Activated naive CD8-positive, alpha-beta T cell treated with anti-CD3 and anti-CD28 coated beads, Interleukin-2, amount 50 U/mL, for 24 hours (primary cell): ENCODE data around the gene CCDC32.
A peak's percentile ranks its signal among the peaks of the same experiment; 100 is the strongest.

Experiments
- ATAC-seq: fragments of 150-1000 bp; cut with Tn5 transposase; one replicate; pipeline ENCODE4 v1.10.0; 2021
- DNase-seq: peaks from one replicate; pipeline ENCODE4 v3.0.0; 2021
- H3K27ac Mint-ChIP-seq: one replicate; pipeline ENCODE4 v1.8.0; 2021; ENCODE audit warnings: mild to moderate bottlenecking, mixed read lengths
- H3K27me3 Mint-ChIP-seq: one replicate; pipeline ENCODE4 v1.8.0; 2021; ENCODE audit warnings: mixed read lengths
- H3K36me3 Mint-ChIP-seq: one replicate; pipeline ENCODE4 v1.8.0; 2021; ENCODE audit warnings: low read depth, mixed read lengths
- H3K4me1 Mint-ChIP-seq: one replicate; pipeline ENCODE4 v1.8.0; 2021; ENCODE audit warnings: mixed read lengths
- H3K4me3 Mint-ChIP-seq: one replicate; pipeline ENCODE4 v1.8.0; 2021; ENCODE audit warnings: mild to moderate bottlenecking, moderate library complexity, mixed read lengths
- H3K9me3 Mint-ChIP-seq: one replicate; pipeline ENCODE4 v1.8.0; 2021; ENCODE audit warnings: mixed read lengths

CCDC32 gene

GRCh38 chr15:40550341-40551037 lies 14.4 kb downstream of the CCDC32 start:
- Mint-ChIP-seq H3K9me3 (no peaks in the 10 kb centered on the region), H3K27ac (peak overlapping the region; percentile 28), H3K4me3 (no peak overlapping the region), H3K27me3 (no peaks in the 10 kb centered on the region), H3K36me3 (peaks cover 35% of the 10 kb centered on the region), H3K4me1 (peaks cover 14% of the 10 kb centered on the region)
- ATAC-seq (no peak), DNase-seq (no peak)

GRCh38 chr15:40549894-40550293 lies 14.9 kb downstream of the CCDC32 start:
- no peaks in the 10 kb centered on the region for H3K9me3 Mint-ChIP-seq
- H3K4me3 Mint-ChIP-seq = no peak overlapping the region
- peaks cover 14% of the 10 kb centered on the region for H3K4me1 Mint-ChIP-seq
- no peaks in the 10 kb centered on the region for H3K27me3 Mint-ChIP-seq
- no peak overlapping the region for H3K27ac Mint-ChIP-seq
- DNase-seq (no peak), ATAC-seq (no peak)
- peaks cover 29% of the 10 kb centered on the region for H3K36me3 Mint-ChIP-seq

GRCh38 chr15:40548610-40549009 lies 16.2 kb downstream of the CCDC32 start:
- ATAC-seq (no peak), DNase-seq (no peak)
- no peak overlapping the region for H3K4me3 Mint-ChIP-seq
- H3K4me1 Mint-ChIP-seq = peaks cover 18% of the 10 kb centered on the region
- H3K27ac Mint-ChIP-seq = no peak overlapping the region
- H3K27me3 Mint-ChIP-seq = no peaks in the 10 kb centered on the region
- H3K9me3 Mint-ChIP-seq = no peaks in the 10 kb centered on the region
- peaks cover 25% of the 10 kb centered on the region for H3K36me3 Mint-ChIP-seq

- DNase-seq (no peak), ATAC-seq (no peak)
- peaks cover 14% of the 10 kb centered on the region for H3K36me3 Mint-ChIP-seq
- H3K9me3 Mint-ChIP-seq = no peaks in the 10 kb centered on the region
- no peak overlapping the region for H3K4me3 Mint-ChIP-seq
- no peak overlapping the region for H3K27ac Mint-ChIP-seq
- peaks cover 11% of the 10 kb centered on the region for H3K4me1 Mint-ChIP-seq
- H3K27me3 Mint-ChIP-seq = no peaks in the 10 kb centered on the region
Measured at GRCh38 chr15:40545457-40545856, 19.4 kb downstream of the CCDC32 start.

GRCh38 chr15:40543631-40544294 lies 21.1 kb downstream of the CCDC32 start:
- Mint-ChIP-seq H3K4me1 (peaks cover 7% of the 10 kb centered on the region), H3K27me3 (no peaks in the 10 kb centered on the region), H3K9me3 (no peaks in the 10 kb centered on the region), H3K4me3 (no peak overlapping the region), H3K36me3 (peaks cover 7% of the 10 kb centered on the region), H3K27ac (no peak overlapping the region)
- DNase-seq (no peak), ATAC-seq (peak; percentile 39)

GRCh38 chr15:40543082-40543481 lies 21.8 kb downstream of the CCDC32 start:
- ATAC-seq = no peak
- Mint-ChIP-seq H3K4me1 (peaks cover 7% of the 10 kb centered on the region), H3K4me3 (no peak overlapping the region), H3K27ac (no peak overlapping the region), H3K27me3 (no peaks in the 10 kb centered on the region), H3K36me3 (peaks cover 7% of the 10 kb centered on the region), H3K9me3 (no peaks in the 10 kb centered on the region)
- DNase-seq = no peak

GRCh38 chr15:40538976-40539375 lies 25.9 kb downstream of the CCDC32 start:
- H3K27me3 Mint-ChIP-seq = no peaks in the 10 kb centered on the region
- DNase-seq = no peak
- H3K9me3 Mint-ChIP-seq = no peaks in the 10 kb centered on the region
- no peak overlapping the region for H3K27ac Mint-ChIP-seq
- peaks cover 4% of the 10 kb centered on the region for H3K36me3 Mint-ChIP-seq
- no peak for ATAC-seq
- no peak overlapping the region for H3K4me3 Mint-ChIP-seq
- peaks cover 3% of the 10 kb centered on the region for H3K4me1 Mint-ChIP-seq

- no peak overlapping the region for H3K4me3 Mint-ChIP-seq
- H3K4me1 Mint-ChIP-seq = no peaks in the 10 kb centered on the region
- DNase-seq = no peak
- H3K36me3 Mint-ChIP-seq = peaks cover 5% of the 10 kb centered on the region
- no peak for ATAC-seq
- no peaks in the 10 kb centered on the region for H3K27me3 Mint-ChIP-seq
- H3K9me3 Mint-ChIP-seq = no peaks in the 10 kb centered on the region
- no peak overlapping the region for H3K27ac Mint-ChIP-seq
Measured at GRCh38 chr15:40536501-40536900, 28.3 kb downstream of the CCDC32 start.

GRCh38 chr15:40534371-40534770 lies 30.5 kb downstream of the CCDC32 start:
- DNase-seq (no peak), ATAC-seq (no peak)
- H3K9me3 Mint-ChIP-seq = no peaks in the 10 kb centered on the region
- H3K27me3 Mint-ChIP-seq = no peaks in the 10 kb centered on the region
- H3K36me3 Mint-ChIP-seq = peaks cover 5% of the 10 kb centered on the region
- H3K4me3 Mint-ChIP-seq = no peak overlapping the region
- no peaks in the 10 kb centered on the region for H3K4me1 Mint-ChIP-seq
- H3K27ac Mint-ChIP-seq = no peak overlapping the region

GRCh38 chr15:40533763-40534364 lies 31.0 kb downstream of the CCDC32 start:
- Mint-ChIP-seq H3K4me3 (no peak overlapping the region), H3K27me3 (no peaks in the 10 kb centered on the region), H3K27ac (no peak overlapping the region), H3K36me3 (peaks cover 5% of the 10 kb centered on the region), H3K4me1 (no peaks in the 10 kb centered on the region), H3K9me3 (no peaks in the 10 kb centered on the region)
- no peak for ATAC-seq
- no peak for DNase-seq

GRCh38 chr15:40528801-40529200 lies 36.0 kb downstream of the CCDC32 start:
- Mint-ChIP-seq H3K27me3 (no peaks in the 10 kb centered on the region), H3K9me3 (no peaks in the 10 kb centered on the region), H3K27ac (no peak overlapping the region), H3K4me1 (peaks cover under 1% of the 10 kb centered on the region), H3K4me3 (no peak overlapping the region), H3K36me3 (peaks cover 2% of the 10 kb centered on the region)
- no peak for ATAC-seq
- DNase-seq = no peak

GRCh38 chr15:40525855-40526254 lies 39.0 kb downstream of the CCDC32 start:
- Mint-ChIP-seq H3K27me3 (no peaks in the 10 kb centered on the region), H3K4me3 (no peak overlapping the region), H3K27ac (no peak overlapping the region), H3K36me3 (no peaks in the 10 kb centered on the region), H3K4me1 (peaks cover 2% of the 10 kb centered on the region), H3K9me3 (no peaks in the 10 kb centered on the region)
- ATAC-seq (no peak), DNase-seq (no peak)

- ATAC-seq (no peak), DNase-seq (no peak)
- Mint-ChIP-seq H3K27ac (no peak overlapping the region), H3K9me3 (no peaks in the 10 kb centered on the region), H3K36me3 (no peaks in the 10 kb centered on the region), H3K4me1 (peaks cover 4% of the 10 kb centered on the region), H3K4me3 (no peak overlapping the region), H3K27me3 (no peaks in the 10 kb centered on the region)
Measured at GRCh38 chr15:40523611-40524010, 41.2 kb downstream of the CCDC32 start.

- Mint-ChIP-seq H3K27ac (no peak overlapping the region), H3K36me3 (no peaks in the 10 kb centered on the region), H3K4me3 (no peak overlapping the region), H3K27me3 (peaks cover 22% of the 10 kb centered on the region), H3K9me3 (no peaks in the 10 kb centered on the region), H3K4me1 (peaks cover 12% of the 10 kb centered on the region)
- ATAC-seq = no peak
- DNase-seq = no peak
Measured at GRCh38 chr15:40516322-40516721, 48.5 kb downstream of the CCDC32 start.

- Mint-ChIP-seq H3K4me1 (peaks cover 18% of the 10 kb centered on the region), H3K9me3 (no peaks in the 10 kb centered on the region), H3K27me3 (peaks cover 46% of the 10 kb centered on the region), H3K4me3 (no peak overlapping the region), H3K27ac (no peak overlapping the region), H3K36me3 (no peaks in the 10 kb centered on the region)
- DNase-seq (no peak), ATAC-seq (no peak)
Measured at GRCh38 chr15:40513609-40514008, 51.2 kb downstream of the CCDC32 start.
